Bone marrow (tissue), 2 donors: Measurements from ENCODE around the gene SPINT3.

Experiments
- DNase-seq, 2 donors: peaks; one replicate each; lab custom pipeline; 2025; lab: John Stamatoyannopoulos, UW

The SPINT3 gene

GRCh38 chr20:45515147-45515913 is at the start of gene SPINT3:
Gene SPINT3 (minus strand): TSS chr20:45515622. CDS start chr20:45515608, 14 bp downstream.
- no peak for DNase-seq

GRCh38 chr20:45564760-45565276 is 49.4 kb upstream of the SPINT3 start:
- DNase-seq: no peak

- DNase-seq: no peak
These were observed 39.8 kb upstream of the SPINT3 start for GRCh38 chr20:45555198-45555597.

GRCh38 chr20:45552456-45552855 is 37.0 kb upstream of the SPINT3 start:
- DNase-seq: no peak

GRCh38 chr20:45550765-45551164 is 35.3 kb upstream of the SPINT3 start:
- DNase-seq: no peak

- no peak for DNase-seq
These were observed 33.0 kb upstream of the SPINT3 start for GRCh38 chr20:45548410-45548809.

- DNase-seq: no peak
These were observed 31.9 kb upstream of the SPINT3 start, which contains the start of gene EPPIN for GRCh38 chr20:45547206-45547770. Gene EPPIN (minus strand): TSS chr20:45547401. CDS start chr20:45547357, 44 bp downstream.

- no peak for DNase-seq
These were observed 30.5 kb upstream of the SPINT3 start for GRCh38 chr20:45545754-45546453.

- DNase-seq: no peak
These were observed 29.9 kb upstream of the SPINT3 start for GRCh38 chr20:45545351-45545750.

- DNase-seq: no peak
These were observed 24.0 kb upstream of the SPINT3 start, which contains the start of gene WFDC6 for GRCh38 chr20:45539382-45539781. Gene WFDC6 (minus strand): TSS chr20:45539482. CDS start chr20:45539407, 75 bp downstream.

GRCh38 chr20:45538209-45538799 is 22.9 kb upstream of the SPINT3 start:
- DNase-seq: no peak

GRCh38 chr20:45527294-45527693 is 11.9 kb upstream of the SPINT3 start:
- no peak for DNase-seq

GRCh38 chr20:45523821-45524220 is 8.4 kb upstream of the SPINT3 start:
- DNase-seq: no peak

- DNase-seq: no peak
These were observed 2.9 kb upstream of the SPINT3 start for GRCh38 chr20:45518282-45518681.

- DNase-seq: no peak
These were observed 5.1 kb downstream of the SPINT3 start for GRCh38 chr20:45510242-45510862.

GRCh38 chr20:45509091-45509490 is 6.3 kb downstream of the SPINT3 start:
- DNase-seq: no peak

GRCh38 chr20:45508068-45508886 is 7.1 kb downstream of the SPINT3 start:
- DNase-seq: no peak

- DNase-seq: no peak
These were observed 8.2 kb downstream of the SPINT3 start for GRCh38 chr20:45507011-45507820.

GRCh38 chr20:45506398-45506797 is 9.0 kb downstream of the SPINT3 start:
- no peak for DNase-seq

GRCh38 chr20:45503403-45503802 is 12.0 kb downstream of the SPINT3 start:
- no peak for DNase-seq
